HEK293T (cell line): ENCODE measurements around the gene NEGR1.

Experiments used
- ARNT ChIP-seq: fragments of 450-650 bp; IDR thresholded peaks from 2 replicates; pipeline ENCODE4 v1.6.1; 2017; ENCODE audit warnings: mild to moderate bottlenecking
- BHLHE40 ChIP-seq: fragments of 450-650 bp; IDR thresholded peaks from 2 replicates; pipeline ENCODE4 v1.6.1; 2016; ENCODE audit warnings: mild to moderate bottlenecking, moderate library complexity, borderline replicate concordance
- CTBP1 ChIP-seq: fragments of 450-650 bp; IDR thresholded peaks from 2 replicates; pipeline ENCODE4 v1.6.1; 2016; ENCODE audit warnings: borderline replicate concordance
- FOXA1 ChIP-seq: fragments of 450-650 bp; IDR thresholded peaks from 2 replicates; pipeline ENCODE4 v1.6.1; 2016; ENCODE audit warnings: mild to moderate bottlenecking
- FOXK2 ChIP-seq: fragments of 450-650 bp; IDR thresholded peaks from 2 replicates; pipeline ENCODE4 v1.6.1; 2016; ENCODE audit warnings: mild to moderate bottlenecking
- FOXM1 ChIP-seq: fragments of 450-650 bp; IDR thresholded peaks from 2 replicates; pipeline ENCODE4 v1.6.1; 2017; ENCODE audit warnings: mild to moderate bottlenecking, borderline replicate concordance
- HDGF ChIP-seq: fragments of 450-650 bp; IDR thresholded peaks from 2 replicates; pipeline ENCODE4 v1.6.1; 2017; ENCODE audit warnings: antibody characterized with exemption, borderline replicate concordance
- SP1 ChIP-seq: fragments of 450-650 bp; IDR thresholded peaks from 2 replicates; pipeline ENCODE4 v1.6.1; 2017
- SUZ12 ChIP-seq: fragments of 450-650 bp; IDR thresholded peaks from 2 replicates; pipeline ENCODE4 v1.6.1; 2016; ENCODE audit warnings: mild to moderate bottlenecking
- TARDBP ChIP-seq: fragments of 450-650 bp; IDR thresholded peaks from 2 replicates; pipeline ENCODE4 v1.6.1; 2016
- TF ChIP-seq, protein P1 (sequence below): fragments of 450-650 bp; IDR thresholded peaks from 2 replicates; pipeline ENCODE4 v1.6.1; 2016

DNA sequence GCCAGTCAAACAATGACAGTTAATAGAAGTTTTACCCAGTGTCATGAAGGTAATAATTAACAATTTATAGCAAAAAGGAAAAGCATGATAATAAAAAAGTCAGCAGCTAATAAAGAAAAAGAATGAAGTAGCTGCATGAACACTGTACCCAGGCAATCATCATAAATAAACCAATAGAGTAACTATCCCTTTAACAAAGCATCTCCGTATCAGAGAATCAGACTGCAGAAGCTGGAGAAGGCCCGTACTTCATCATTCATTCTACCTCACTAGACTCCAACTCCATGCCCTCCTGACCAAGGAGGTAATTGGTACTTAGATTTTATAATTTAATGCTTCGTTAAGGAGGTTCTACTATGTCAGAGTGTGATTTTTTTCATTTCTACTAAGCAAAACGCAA lies 140.5 kb downstream of the NEGR1 start:
- TF ChIP-seq FOXA1 (no peak), FOXM1 (no peak), HDGF (no peak), BHLHE40 (no peak), FOXK2 (no peak), SUZ12 (no peak), ARNT (no peak), SP1 (no peak), TARDBP (no peak), CTBP1 (no peak)
- TF ChIP-seq, protein P1, sequence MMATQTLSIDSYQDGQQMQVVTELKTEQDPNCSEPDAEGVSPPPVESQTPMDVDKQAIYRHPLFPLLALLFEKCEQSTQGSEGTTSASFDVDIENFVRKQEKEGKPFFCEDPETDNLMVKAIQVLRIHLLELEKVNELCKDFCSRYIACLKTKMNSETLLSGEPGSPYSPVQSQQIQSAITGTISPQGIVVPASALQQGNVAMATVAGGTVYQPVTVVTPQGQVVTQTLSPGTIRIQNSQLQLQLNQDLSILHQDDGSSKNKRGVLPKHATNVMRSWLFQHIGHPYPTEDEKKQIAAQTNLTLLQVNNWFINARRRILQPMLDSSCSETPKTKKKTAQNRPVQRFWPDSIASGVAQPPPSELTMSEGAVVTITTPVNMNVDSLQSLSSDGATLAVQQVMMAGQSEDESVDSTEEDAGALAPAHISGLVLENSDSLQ: no peak
